ELF-1 (cell line): Measurements from ENCODE around the gene UBTF.

ENCODE experiments used
- DNase-seq: peaks from one replicate; pipeline ENCODE4 v3.0.0-alpha.2; 2016; ENCODE audit warnings: low read depth, low spot score

Gene UBTF

DNA sequence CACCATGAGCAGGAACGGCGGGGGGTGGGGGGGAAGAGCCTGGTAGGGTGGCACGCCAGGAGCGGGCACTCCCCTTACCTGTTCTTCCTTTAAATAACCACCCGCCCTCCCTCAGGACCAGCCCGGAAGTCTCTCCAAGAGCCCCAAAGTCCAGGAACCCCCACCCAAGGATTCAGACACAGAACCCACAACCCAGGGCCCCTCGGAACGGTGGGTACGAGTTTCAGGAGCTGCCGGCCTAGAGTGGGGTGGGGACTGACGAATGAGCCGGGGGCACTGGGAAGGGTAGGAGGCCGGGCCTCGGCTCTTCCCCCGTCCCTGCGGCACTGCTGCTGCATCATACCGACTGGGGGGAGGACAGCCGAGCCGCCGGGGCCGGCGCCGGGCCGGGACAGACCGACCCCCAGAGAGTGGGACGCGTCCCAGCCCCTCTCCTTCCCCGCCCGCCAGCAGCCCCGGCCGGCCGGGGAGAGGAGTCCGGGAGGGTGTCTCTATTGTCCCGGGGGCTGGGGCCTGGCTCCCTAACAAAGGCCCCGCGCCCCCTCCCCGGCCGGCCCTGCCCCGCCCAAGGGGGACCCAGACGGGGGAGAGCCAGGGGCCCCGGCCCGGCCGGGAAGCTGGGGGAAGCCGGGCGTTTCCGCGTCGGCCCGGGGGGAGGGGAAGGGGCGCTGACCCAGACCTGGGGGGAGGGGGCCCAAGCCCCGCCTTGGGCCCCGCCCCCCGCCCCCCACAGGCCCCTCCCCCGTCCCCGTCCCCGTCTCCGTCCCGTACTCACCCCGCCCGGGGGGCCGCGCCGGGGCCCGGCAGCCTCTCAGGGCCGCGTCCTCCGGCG, 20.5 kb downstream of the UBTF start:
- no peak for DNase-seq

DNA sequence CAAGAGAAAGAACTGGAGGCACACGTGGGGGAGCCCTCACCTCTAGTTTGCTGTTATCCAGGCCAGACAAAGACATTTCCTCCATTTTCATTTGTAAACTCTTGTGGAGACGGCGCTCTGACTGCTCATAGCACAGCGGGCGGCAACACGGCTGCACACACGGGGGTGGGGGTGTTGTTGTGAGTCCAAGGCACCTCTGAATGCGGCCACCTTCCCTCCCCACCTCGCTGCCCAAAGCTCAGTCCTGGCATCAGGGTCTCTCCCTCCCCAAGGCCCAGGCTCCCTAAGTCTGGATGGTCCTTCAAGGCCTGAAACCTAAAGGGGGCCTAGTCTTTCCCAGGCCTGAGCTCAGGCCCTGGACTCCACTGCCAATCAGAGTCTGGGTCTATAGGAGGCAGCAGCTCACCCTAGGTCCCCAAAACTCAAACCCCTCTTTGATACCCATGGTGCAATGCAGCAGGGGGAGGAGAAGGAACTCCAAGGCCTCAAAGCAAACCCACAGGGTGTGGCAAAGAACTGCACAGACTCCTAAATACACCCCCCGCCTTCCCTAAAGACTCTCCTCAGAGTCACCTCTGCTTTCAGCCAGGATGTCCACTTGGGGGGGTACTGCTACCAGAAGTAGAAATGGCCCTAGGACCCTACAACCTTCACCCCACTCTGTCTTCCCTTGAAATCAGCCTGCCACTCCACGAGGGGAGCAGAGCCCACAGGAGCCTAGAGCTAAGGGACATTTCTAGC, 21.3 kb downstream of the UBTF start:
- DNase-seq, result no peak

DNA sequence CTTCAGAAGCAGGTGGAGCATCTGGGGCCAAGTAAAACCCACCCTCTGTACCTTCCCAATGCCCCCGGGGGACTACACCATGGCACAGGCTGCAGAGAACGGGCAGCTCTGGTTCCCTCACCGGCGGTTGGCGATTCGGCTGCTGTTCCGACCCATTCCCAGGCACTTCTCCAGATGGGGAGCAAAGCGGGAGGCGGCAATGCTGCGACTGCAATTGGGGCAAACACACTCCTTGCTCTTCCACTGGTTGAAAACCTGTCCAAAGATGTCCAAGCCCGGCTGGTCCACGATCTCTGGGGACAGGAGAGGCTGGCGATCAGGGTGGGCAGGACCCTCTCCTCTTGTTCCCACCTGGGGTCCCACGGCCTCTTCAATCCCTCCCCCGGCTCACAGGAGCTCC, 22.4 kb downstream of the UBTF start:
- DNase-seq, result no peak

DNA sequence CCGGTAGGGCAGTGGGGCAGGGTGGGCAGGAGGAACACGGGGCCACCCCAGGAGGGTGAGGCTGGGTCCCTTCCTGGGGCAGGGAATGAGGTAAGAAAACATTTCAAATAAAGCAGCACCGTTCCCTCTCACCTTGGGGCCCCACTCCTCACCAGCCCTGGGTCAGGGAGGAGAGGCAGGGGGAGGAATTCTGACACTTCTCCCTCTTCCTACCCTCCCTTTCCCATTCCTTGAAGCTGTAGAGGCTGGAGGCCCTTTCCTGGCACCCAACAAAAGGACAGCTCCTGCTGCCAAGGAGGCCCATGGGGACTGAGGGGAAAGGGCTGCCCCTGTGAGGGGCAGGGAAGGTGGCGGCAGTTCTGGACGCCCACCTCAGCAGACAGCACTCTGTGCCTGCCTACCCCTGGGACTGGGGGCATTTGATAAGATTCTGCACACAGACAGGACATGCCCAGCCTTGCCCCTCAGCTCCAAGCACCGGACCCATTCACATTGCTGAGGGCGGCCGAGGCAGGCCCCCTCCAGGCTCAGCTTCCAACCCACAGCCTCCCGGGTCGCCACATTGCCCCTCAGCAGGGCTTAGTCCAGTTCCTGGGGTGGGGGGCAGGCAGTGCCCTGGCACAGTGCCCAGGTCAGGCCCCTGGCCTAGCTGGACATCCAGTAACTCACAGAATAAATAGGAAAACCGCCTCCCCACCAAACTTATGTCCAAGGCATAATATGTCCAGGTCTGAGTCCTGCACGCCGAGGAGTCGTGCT, 26.0 kb downstream of the UBTF start:
- no peak for DNase-seq

DNA sequence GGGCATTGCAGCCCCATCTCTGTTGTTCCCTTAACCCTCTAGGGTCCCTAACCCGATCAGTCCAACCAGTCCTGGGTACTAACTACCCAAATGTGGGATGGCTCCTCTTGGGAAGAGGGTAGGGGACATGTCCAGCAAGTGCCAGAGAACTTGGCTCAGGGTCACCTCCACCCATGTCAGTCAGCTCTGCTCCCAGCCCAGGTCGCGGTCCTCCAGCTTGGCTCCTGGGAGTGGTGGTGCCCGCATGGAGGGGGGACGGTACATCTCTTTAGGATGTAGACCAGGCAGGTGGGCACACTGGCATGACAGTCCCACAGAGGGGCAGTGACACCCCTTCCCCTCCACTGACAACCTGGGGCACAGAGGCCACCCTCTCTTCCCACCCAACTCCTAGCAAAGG, 26.7 kb downstream of the UBTF start:
- no peak for DNase-seq

DNA sequence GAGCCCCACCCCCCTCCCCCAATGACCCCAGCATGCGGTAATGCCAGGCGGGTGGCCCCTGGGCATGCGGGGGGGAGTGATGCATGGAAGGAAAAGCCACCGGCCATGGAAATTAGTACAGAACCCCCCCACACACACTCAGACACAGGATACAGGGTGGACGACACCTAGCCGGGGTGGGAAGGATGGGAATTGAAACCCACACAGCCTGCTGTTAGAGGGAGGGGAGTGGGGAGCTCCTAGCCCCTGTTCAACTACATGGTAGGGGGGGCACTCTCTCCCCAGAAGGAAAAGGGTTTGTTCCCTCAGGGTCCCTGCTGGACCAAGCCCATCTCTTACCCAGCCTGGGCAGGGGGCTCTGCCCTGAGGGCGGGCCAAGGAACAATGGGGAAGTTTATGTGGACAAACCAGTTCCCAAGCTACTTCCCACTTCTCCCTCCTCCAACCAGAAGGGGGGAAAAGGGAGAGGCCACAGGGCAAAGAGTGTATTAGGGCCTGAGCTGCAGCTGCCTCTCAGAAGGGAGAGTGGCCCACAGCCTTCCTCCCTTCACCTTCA, 27.5 kb downstream of the UBTF start:
- peak; percentile 94 for DNase-seq

DNA sequence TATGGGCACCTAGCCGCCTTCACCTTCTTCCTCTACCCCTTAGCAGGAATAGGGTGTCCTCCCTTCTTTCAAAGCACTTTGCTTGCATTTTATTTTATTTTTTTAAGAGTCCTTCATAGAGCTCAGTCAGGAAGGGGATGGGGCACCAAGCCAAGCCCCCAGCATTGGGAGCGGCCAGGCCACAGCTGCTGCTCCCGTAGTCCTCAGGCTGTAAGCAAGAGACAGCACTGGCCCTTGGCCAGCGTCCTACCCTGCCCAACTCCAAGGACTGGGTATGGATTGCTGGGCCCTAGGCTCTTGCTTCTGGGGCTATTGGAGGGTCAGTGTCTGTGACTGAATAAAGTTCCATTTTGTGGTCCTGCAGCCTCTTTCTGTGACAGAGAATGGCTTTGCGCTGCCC, 28.1 kb downstream of the UBTF start:
- DNase-seq, result no peak

DNA sequence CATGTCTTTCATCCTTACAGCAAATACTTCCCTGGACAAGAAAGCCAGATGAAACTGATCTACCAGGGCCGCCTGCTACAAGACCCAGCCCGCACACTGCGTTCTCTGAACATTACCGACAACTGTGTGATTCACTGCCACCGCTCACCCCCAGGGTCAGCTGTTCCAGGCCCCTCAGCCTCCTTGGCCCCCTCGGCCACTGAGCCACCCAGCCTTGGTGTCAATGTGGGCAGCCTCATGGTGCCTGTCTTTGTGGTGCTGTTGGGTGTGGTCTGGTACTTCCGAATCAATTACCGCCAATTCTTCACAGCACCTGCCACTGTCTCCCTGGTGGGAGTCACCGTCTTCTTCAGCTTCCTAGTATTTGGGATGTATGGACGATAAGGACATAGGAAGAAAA, 29.0 kb downstream of the UBTF start:
- no peak for DNase-seq

DNA sequence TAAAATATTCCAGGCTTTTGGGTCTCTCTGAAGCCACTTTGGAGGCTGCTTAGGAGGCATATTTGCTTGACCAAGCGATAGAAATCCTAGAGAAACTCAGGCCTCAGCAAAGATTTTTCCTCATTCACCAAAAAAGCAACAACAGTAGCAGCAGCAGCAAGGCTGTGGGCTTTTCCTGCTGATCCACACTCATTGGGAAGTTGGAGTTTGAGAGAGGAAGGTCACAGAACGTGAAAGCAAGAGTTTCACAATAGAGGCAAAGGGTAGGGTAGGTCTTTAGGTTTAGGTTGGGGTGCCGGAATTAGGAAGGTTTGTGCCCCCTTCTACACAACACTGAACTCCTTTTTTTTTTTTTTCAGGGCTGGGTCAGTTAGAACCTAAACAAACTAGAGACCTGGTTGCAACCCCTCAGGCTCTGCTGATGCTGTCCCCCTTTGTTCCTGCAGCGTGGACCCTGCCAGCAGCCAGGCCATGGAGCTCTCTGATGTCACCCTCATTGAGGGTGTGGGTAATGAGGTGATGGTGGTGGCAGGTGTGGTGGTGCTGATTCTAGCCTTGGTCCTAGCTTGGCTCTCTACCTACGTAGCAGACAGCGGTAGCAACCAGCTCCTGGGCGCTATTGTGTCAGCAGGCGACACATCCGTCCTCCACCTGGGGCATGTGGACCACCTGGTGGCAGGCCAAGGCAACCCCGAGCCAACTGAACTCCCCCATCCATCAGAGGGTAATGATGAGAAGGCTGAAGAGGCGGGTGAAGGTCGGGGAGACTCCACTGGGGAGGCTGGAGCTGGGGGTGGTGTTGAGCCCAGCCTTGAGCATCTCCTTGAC, 30.7 kb downstream of the UBTF start:
- DNase-seq, result no peak

DNA sequence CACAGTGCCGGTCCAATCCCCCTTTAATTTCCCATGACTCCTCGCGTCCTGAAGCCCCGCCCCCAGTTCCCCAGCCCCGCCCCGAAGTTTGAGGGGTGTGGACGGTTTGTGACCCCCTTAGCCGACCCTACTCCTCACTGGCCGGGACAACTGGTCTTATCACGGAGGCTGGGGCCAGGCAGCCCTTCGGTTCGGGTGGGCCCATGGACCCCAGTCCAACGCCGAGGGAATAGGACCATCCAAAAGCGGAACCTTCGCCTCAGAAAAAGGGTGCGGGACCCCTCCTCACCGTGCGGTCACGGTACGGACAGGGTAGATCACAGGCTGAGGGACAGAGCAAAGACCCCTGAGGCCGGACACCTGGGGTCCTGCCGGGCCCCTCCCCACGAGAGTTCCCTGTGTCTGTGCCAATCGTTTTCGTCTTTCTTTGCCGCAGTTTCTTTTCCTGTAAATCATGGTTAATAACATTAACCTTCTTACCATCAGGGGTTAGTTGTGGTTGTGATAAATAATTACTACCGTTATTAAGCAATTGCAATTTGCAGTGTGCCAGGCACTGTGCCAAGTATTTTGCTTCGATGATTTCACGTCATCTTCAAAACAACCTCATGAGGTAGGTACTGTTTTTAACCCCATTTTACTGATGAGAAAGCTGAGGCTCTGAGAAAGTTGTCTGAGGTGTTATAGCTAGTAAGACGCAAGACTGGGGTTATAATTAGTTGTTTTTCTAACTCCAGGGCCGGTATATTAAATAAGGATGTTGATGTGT, 32.2 kb downstream of the UBTF start:
- DNase-seq, result no peak

DNA sequence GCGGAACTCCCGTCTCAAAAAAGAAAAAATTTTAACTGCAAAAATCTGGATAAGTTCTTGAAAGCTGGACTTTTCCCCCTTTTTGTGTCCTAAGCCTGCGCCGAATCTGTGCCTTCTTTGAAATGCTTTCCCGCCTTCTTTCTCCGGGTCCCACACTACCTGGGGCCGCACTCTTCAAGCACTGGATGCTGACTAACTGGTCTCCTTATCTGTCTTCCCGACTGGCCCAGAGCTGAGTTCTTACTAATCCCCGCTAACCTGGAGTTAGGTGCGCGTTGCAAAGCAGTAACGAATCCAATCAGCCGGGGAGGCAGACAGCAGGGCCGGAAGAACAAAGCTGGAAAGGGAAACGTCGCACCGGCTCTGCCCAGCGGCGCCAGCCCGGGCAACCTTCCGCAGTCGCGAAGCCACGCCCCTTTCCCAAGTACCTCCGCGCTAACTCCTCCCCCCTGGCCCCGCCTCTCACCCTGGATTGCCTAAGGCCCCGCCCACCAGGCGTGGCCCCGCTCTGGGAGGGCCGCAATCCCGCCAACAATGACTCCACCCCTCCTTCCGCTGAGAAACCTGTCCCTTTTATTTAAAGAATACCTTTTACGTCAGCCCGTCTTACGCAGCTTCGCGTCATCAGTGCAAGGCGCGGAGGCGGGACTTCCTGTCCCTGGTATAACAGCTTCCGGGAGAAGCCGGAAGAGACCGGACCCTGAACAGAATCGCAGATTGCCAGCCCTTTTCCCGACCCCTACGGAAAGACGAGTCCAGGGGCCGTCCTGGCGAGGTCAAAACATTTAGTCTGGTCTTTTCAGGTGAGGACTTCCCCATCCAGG, 33.0 kb downstream of the UBTF start, which contains the start of gene TMUB2:
TSS of gene TMUB2 (plus strand) at position 666 of the 824 bp plus-strand sequence. CDS start 737 bp downstream, outside the sequence.
- peak; percentile 99 for DNase-seq

DNA sequence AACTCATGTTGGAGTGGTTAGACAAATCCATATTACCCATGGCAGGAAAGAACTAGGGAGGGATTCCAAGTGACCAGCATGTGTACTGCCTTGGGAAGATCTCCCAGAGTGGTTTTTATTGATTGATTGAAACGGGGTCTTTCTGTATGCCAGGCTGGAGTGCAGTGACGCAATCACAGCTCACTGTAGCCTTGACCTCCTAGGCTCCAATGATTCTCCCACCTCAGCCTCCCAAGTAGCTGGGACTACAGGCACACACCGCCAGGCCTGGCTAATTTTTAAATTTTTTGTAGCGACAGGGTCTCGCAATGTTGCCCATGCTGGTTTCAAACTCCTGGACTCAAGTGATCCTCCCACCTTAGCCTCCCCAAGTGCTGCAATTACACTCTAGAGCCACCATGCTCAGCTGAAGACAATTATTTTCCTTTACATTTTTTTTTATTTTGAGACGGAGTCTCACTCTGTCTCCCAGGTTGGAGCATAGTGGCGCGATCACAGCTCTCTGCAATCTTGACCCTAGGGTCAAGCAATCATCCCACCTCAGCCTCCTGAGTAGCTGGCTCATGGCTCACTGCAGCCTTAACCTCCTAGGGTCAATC, 35.2 kb downstream of the UBTF start:
- no peak for DNase-seq

DNA sequence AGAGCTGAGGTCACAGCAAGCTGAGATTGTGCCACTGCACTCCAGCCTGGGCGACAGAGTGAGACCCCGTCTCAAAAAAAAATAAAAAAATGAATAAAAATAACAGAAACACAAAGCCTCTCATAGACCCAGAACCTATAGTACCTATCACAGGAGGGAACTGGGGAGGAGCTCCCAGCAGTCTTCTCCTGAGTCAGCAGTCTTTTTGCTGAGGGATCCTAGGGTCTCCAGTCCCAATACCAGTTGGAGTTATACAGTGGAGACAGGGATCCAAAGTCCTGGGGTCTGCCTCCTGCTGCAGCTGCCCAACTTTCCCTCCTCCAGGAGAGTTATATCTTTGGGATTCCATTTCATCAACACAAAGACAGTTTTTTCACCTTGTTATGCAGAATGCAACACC, 36.5 kb downstream of the UBTF start:
- no peak for DNase-seq

DNA sequence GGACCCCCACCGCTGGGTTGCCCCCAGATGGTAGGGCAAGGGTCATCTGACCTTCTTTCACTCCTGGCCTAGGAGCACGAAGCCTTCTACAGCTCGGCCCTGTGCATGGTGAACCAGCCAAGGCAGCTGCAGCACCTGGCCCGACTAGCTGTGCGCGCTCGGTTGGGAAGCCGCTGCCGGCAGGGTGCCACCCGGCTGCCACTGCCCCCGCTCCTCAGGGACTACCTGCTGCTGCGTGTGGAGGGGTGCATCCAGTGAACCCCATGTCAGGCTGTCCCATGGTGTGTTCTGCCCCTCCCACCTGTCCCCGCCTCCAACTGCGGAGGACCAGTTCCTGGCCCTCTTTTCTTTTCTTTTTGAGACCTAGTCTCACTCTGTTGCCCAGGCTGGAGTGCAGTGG, 41.3 kb downstream of the UBTF start:
- no peak for DNase-seq

DNA sequence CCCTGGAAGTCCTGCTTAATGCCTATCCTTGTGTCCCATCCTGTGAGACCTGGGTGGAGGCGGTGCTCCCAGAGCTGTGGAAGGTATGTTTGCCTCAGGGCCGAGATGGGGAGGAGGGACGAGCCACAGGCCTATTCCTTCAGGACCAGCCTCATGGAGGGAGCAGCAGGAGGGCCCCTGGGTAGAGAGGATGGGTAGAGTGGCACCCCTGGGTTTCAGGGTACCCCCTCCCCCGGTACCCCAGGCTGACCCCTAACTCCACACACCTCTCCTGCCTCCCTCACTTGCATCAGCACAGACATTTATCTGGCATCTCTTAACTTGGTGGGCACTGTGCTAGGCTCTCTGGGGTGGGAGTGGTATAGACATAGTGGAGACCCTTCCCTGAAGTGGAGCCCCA, 41.8 kb downstream of the UBTF start:
- DNase-seq, result no peak

DNA sequence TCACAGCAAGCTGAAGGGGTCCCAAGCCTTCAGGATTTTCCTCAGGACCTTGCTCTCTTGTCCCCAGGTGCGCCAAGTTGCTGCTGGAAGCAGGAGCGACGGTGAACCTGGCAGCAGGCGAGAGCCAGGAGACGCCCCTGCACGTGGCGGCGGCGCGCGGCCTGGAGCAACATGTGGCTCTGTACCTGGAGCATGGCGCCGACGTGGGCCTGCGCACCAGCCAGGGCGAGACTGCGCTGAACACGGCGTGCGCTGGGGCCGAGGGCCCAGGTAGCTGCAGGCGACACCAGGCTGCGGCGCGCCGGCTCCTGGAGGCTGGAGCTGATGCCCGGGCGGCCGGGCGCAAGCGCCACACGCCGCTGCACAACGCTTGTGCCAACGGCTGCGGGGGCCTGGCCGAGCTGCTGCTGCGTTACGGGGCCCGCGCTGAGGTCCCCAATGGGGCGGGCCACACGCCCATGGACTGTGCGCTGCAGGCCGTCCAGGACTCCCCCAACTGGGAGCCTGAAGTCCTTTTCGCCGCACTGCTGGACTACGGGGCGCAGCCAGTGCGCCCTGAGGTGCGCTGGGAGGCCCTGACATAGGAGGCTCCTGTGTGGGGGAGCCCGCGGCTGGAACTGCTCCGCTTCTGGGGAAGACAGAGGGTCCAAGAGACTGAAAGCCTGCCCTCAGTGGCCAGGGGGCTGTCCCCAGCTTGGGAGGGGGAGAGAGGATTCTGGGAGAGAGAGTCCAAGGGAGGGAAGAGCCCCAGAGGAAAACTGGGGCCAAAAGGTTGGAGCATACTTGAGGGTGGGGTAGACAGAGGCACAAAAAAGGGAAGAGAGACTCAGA, 42.6 kb downstream of the UBTF start:
- DNase-seq, result no peak

DNA sequence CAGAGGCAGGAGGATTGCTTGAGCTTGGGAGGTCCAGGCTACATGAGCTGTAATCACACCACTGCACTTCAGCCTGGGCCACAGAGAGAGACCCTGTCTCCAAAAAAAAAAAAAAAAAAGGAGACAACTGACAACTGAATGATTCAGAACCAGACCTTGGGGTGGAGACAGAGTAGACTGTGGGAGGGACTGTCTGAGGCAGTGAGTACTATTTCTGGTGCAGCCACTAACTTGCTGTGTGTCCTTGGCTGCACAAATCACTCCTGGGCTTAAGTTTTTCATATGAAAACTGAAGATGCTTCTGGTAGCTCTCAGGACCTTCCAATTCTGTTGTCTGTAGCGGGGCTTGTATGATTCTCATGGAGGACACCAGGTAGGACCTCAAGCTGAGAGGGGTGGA, 43.2 kb downstream of the UBTF start:
- no peak for DNase-seq

DNA sequence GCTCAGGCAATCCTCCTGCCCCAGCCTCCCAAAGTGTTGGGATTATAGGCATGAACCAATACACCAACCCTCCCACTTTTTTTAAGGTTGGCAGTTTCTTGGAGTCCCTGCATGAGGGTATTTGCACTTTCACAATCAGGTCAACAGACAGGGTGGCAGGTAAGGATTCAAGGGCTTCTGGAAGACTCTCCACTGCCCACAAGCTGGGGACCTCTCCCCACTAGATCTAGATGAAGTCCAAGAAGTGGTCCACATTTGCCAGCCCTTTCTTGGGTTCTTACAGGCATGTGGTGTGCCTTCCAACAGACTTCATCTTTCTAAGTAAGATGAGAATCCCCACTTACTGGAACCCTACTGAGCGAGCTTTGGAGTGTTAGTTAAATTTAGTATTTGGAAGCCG, 45.0 kb downstream of the UBTF start:
- no peak for DNase-seq
